A549 (cell line): ENCODE data around the gene COX4I1. TPM values are rescaled to one million over a fixed set of nuclear protein-coding genes. Genes with fewer than 3 reads are reported as not detected.

Experiments used
- ATAC-seq, 2 experiments: fragments of 200-7000 bp in 1 of 2; fragments of >200 bp in 1 of 2; cut with Nextera tagmentation in 1 of 2; cut with Tn5 transposase in 1 of 2; 3 replicates each; pipeline versions ENCODE4 v1.8.0 to v1.9.1; 2018 to 2020; ENCODE audit warnings: mild to moderate bottlenecking in 1 of 2, moderate library complexity in 1 of 2
- CTCF ChIA-PET: fragments of 300-600 bp; sonication (Branson Sonifier 250); formaldehyde crosslinking; extraction: SDS; loops from one replicate; lab custom pipeline; 2021; ENCODE audit warnings: antibody characterized with exemption, inconsistent platforms; lab: Yijun Ruan, JAX
- POLR2A ChIA-PET: fragments of 350-600 bp; formaldehyde crosslinking; extraction: SDS; loops from one replicate; lab custom pipeline; 2021; ENCODE audit warnings: antibody characterized with exemption, inconsistent platforms; lab: Yijun Ruan, JAX
- DNase-seq, 2 experiments: peaks; one replicate each; pipeline versions ENCODE4 v3.0.0 to v3.0.0-alpha.2; 2011 to 2016; ENCODE audit warnings: low read depth in 1 of 2, low spot score in 1 of 2
- FAIRE-seq: peaks from 2 replicates; lab custom pipeline; 2011; peaks lifted over from hg19 to GRCh38; lab: Jason Lieb, UNC
- H3K27ac ChIP-seq, 2 experiments: fragments of >200 bp; sonication (Bioruptor Twin); formaldehyde crosslinking; 3 replicates each; pipeline ENCODE4 v1.5.1; 2016 to 2017
- H3K4me1 ChIP-seq: fragments of >200 bp; sonication (Bioruptor Twin); formaldehyde crosslinking; 3 replicates; pipeline ENCODE4 v1.6.1; 2016
- H3K4me2 ChIP-seq: fragments of >200 bp; sonication (Bioruptor Twin); formaldehyde crosslinking; 3 replicates; pipeline ENCODE4 v1.6.1; 2016
- H3K4me3 ChIP-seq: fragments of >200 bp; sonication (Bioruptor Twin); formaldehyde crosslinking; 3 replicates; pipeline ENCODE4 v1.5.1; 2016
- H3K9me3 ChIP-seq: fragments of >200 bp; sonication (Bioruptor Twin); formaldehyde crosslinking; 3 replicates; pipeline ENCODE4 v1.6.1; 2016
- ATOH8 ChIP-seq: fragments of 250-450 bp; sonication (Bioruptor Pico); IDR thresholded peaks from 2 replicates; pipeline ENCODE4 v1.5.0; 2020; ENCODE audit warnings: low read depth, mild to moderate bottlenecking, moderate library complexity
- BCL3 ChIP-seq: fragments of >200 bp; sonication (Bioruptor Twin); formaldehyde crosslinking; IDR thresholded peaks from 3 replicates; pipeline ENCODE4 v1.6.1; 2016
- CBX2 ChIP-seq: fragments of 200-600 bp; sonication (generic); IDR thresholded peaks from 2 replicates; pipeline ENCODE4 v1.6.1; 2016; ENCODE audit warnings: low read depth, mild to moderate bottlenecking, borderline replicate concordance
- CEBPB ChIP-seq, 2 experiments: fragments of >200 bp in 1 of 2; sonication (Bioruptor Twin) in 1 of 2; formaldehyde crosslinking in 1 of 2; IDR thresholded peaks; 2 replicates each; pipeline ENCODE4 v1.6.1; 2012 to 2016
- E2F6 ChIP-seq: IDR thresholded peaks from 2 replicates; pipeline ENCODE4 v1.6.1; 2012; ENCODE audit warnings: low read depth, borderline replicate concordance
- EHMT2 ChIP-seq: fragments of 200-600 bp; sonication (generic); IDR thresholded peaks from 2 replicates; pipeline ENCODE4 v1.6.1; 2016; ENCODE audit warnings: antibody characterized with exemption, low read depth, mild to moderate bottlenecking, moderate library complexity
- FOSB ChIP-seq: fragments of 250-450 bp; sonication (Bioruptor Pico); IDR thresholded peaks from 2 replicates; pipeline ENCODE4 v1.5.0; 2020; ENCODE audit warnings: mild to moderate bottlenecking, moderate library complexity
- FOXS1 ChIP-seq: fragments of 250-450 bp; sonication (Bioruptor Pico); IDR thresholded peaks from 2 replicates; pipeline ENCODE4 v1.5.0; 2020; ENCODE audit warnings: mild to moderate bottlenecking, moderate library complexity
- HDAC2 ChIP-seq: fragments of 200-600 bp; sonication (generic); IDR thresholded peaks from 2 replicates; pipeline ENCODE4 v1.6.1; 2016
- HES2 ChIP-seq: fragments of >200 bp; sonication (Bioruptor Twin); formaldehyde crosslinking; IDR thresholded peaks from 2 replicates; pipeline ENCODE4 v1.6.1; 2016
- HMGXB4 ChIP-seq: fragments of 250-450 bp; sonication (Bioruptor Pico); IDR thresholded peaks from 2 replicates; pipeline ENCODE4 v1.5.0; 2021; ENCODE audit warnings: mild to moderate bottlenecking, moderate library complexity, borderline replicate concordance
- HOXA7 ChIP-seq: fragments of 250-450 bp; sonication (Bioruptor Pico); IDR thresholded peaks from 2 replicates; pipeline ENCODE4 v1.5.0; 2020; ENCODE audit warnings: mild to moderate bottlenecking, moderate library complexity
- MAFK ChIP-seq: fragments of 450-650 bp; IDR thresholded peaks from 2 replicates; pipeline ENCODE4 v1.6.1; 2014; ENCODE audit not compliant: partially characterized antibody
- MAX ChIP-seq: IDR thresholded peaks from 2 replicates; pipeline ENCODE4 v1.6.1; 2012
- MYC ChIP-seq: IDR thresholded peaks from 2 replicates; pipeline ENCODE4 v1.6.1; 2012; ENCODE audit warnings: mild to moderate bottlenecking, inconsistent platforms, low read length, improper control_type of control experiment, borderline replicate concordance
- NFE2L2 ChIP-seq: fragments of 150-350 bp; conservative IDR thresholded peaks from 2 replicates; pipeline ENCODE4 v1.6.1; 2014; ENCODE audit warnings: low read length
- PBX3 ChIP-seq: IDR thresholded peaks from 2 replicates; pipeline ENCODE4 v1.6.1; 2012
- RAD21 ChIP-seq, 2 experiments: fragments of >200 bp in 1 of 2; sonication (Bioruptor Twin) in 1 of 2; formaldehyde crosslinking in 1 of 2; IDR thresholded peaks in 1 of 2; conservative IDR thresholded peaks in 1 of 2; 2 replicates in 1 of 2; 3 replicates in 1 of 2; pipeline ENCODE4 v1.6.1; 2012 to 2018; ENCODE audit warnings: inconsistent platforms in 1 of 2
- RARB ChIP-seq: fragments of 250-450 bp; sonication (Bioruptor Pico); IDR thresholded peaks from 2 replicates; pipeline ENCODE4 v1.8.0; 2021; ENCODE audit warnings: mild to moderate bottlenecking, moderate library complexity
- RCOR1 ChIP-seq: fragments of 150-350 bp; IDR thresholded peaks from 2 replicates; pipeline ENCODE4 v1.6.1; 2014; ENCODE audit warnings: antibody characterized with exemption, low read length, low read depth
- REST ChIP-seq: fragments of 200-600 bp; sonication (generic); IDR thresholded peaks from 2 replicates; pipeline ENCODE4 v1.6.1; 2016; ENCODE audit warnings: antibody characterized with exemption, mild to moderate bottlenecking, moderate library complexity
- RFX5 ChIP-seq: fragments of 450-650 bp; IDR thresholded peaks from 2 replicates; pipeline ENCODE4 v1.7.1; 2014; ENCODE audit warnings: antibody characterized with exemption, mild to moderate bottlenecking, moderate library complexity
- SMC3 ChIP-seq: fragments of >200 bp; sonication (Bioruptor Twin); formaldehyde crosslinking; IDR thresholded peaks from 3 replicates; pipeline ENCODE4 v1.6.1; 2018; ENCODE audit warnings: inconsistent platforms
- TP53 ChIP-seq: fragments of 250-450 bp; sonication (Bioruptor Pico); IDR thresholded peaks from 2 replicates; pipeline ENCODE4 v1.5.0; 2021; ENCODE audit warnings: mild to moderate bottlenecking, moderate library complexity
- USF2 ChIP-seq: fragments of 450-650 bp; IDR thresholded peaks from 2 replicates; pipeline ENCODE4 v1.6.1; 2014; ENCODE audit warnings: antibody characterized with exemption
- ZC3H11A ChIP-seq: fragments of 450-650 bp; IDR thresholded peaks from 2 replicates; pipeline ENCODE4 v1.6.1; 2014; ENCODE audit warnings: antibody characterized with exemption, mild to moderate bottlenecking
- ZNF302 ChIP-seq: fragments of 250-450 bp; sonication (Bioruptor Pico); IDR thresholded peaks from 2 replicates; pipeline ENCODE4 v1.9.0; 2021; ENCODE audit warnings: inconsistent platforms, mild to moderate bottlenecking, moderate library complexity
- WGBS: methylation state at CpG from one replicate; pipeline ENCODE4 v1.1.6; 2017; ENCODE audit errors: missing lambda C conversion rate; 5-methylcytosine and 5-hydroxymethylcytosine counted together
- polyA minus RNA-seq: library from RNA; depleted of rRNA, polyadenylated mRNA; stranded (reverse); fragments of >200 nt; gene quantifications from 2 replicates; pipeline ENCODE4 v1.2.3, GENCODE V29; 2011; rRNA and poly(A)+ RNA removed
- polyA plus RNA-seq, 4 experiments: library from polyadenylated mRNA; depleted of rRNA in 3 of 4; stranded (reverse); fragments of >200 nt; fragmentation: RNase III in 1 of 4; extraction: RNeasy Plus Mini Kit Qiagen cat#74134 plus additional on column Dnase treatment in 1 of 4; gene quantifications; 2 replicates in 3 of 4; 3 replicates in 1 of 4; pipeline ENCODE4 v1.2.3, GENCODE V29; 2011 to 2017

The COX4I1 gene
- polyA plus RNA-seq (2011; rRNA removed) (854 and 929 TPM in 2 replicates), polyA plus RNA-seq (2017; fragmentation: RNase III; extraction: RNeasy Plus Mini Kit Qiagen cat#74134 plus additional on column Dnase treatment) (767 to 790 TPM (median 783 TPM) in 3 replicates), polyA minus RNA-seq (305 and 406 TPM in 2 replicates)
- polyA plus RNA-seq (2012; cell fraction: cytosol; rRNA removed), result 1,454 and 1,868 TPM in 2 replicates
- polyA plus RNA-seq (2012; cell fraction: nucleus; rRNA removed), result 788 and 816 TPM in 2 replicates

GRCh38 chr16:85799497-85800320 is at the start of gene COX4I1, which contains the start of gene EMC8:
TSS of gene COX4I1 (plus strand) at chr16:85799695. CDS start at chr16:85801206, 1,511 bp downstream.
TSS of gene EMC8 (minus strand) at chr16:85799544. CDS start at chr16:85799295, 249 bp downstream.
- peak within 1 kb of the TSS; percentile 99 for H3K4me2 ChIP-seq
- ChIA-PET POLR2A (no interaction called here), CTCF (interaction anchor here (0.6 to 2.4 kb wide), 2 partner anchors 21 to 1557 kb away, joined by 3 to 16 read pairs; no protein-coding TSS in a partner anchor)
- ATAC-seq (peak; percentile 89 to 93), DNase-seq (peak; percentile 89 to 95), FAIRE-seq (no peak)
- 3% methylated on average over 48 of the region's 87 CpGs for whole genome bisulfite sequencing
- H3K4me3 ChIP-seq, result peak within 1 kb of the TSS; percentile 100
- peak within 1 kb of the TSS; percentile 98 for H3K27ac ChIP-seq
- H3K4me1 ChIP-seq, result peaks cover 19% of the 10 kb centered on the region
- no peaks in the 10 kb centered on the region for H3K9me3 ChIP-seq
- no peak for TF ChIP-seq RFX5
- TF ChIP-seq TP53 (CRISPR knock-in tag), result no peak
- no peak for TF ChIP-seq CBX2
- no peak for TF ChIP-seq FOSB (CRISPR knock-in tag)
- no peak for TF ChIP-seq RCOR1
- no peak for TF ChIP-seq USF2
- no peak for TF ChIP-seq PBX3
- no peak for TF ChIP-seq EHMT2
- TF ChIP-seq BCL3, result peak; percentile 79; the same call in 2 of the 3 replicates
- TF ChIP-seq MAX, result peak; percentile 80
- no peak for TF ChIP-seq ZNF302 (CRISPR knock-in tag)
- no peak for TF ChIP-seq HDAC2
- TF ChIP-seq RAD21 (conservative IDR thresholded peaks at IDR 0.05 in 1 of 2, IDR thresholded peaks at IDR 0.05 in 1 of 2), result no peak
- TF ChIP-seq CEBPB (IDR thresholded peaks at IDR 0.05), result no peak
- 0 out of 2 replicates have a peak, but pooled peaks have one; percentile 22 for TF ChIP-seq E2F6
- no peak for TF ChIP-seq MYC
- no peak for TF ChIP-seq REST
- TF ChIP-seq FOXS1 (CRISPR knock-in tag), result peak; percentile 59; the same call in 1 of the 2 replicates
- TF ChIP-seq ZC3H11A, result no peak
- 0 out of 2 replicates have a peak, but pooled peaks have one; percentile 55 for TF ChIP-seq ATOH8 (CRISPR knock-in tag)
- no peak for TF ChIP-seq NFE2L2
- TF ChIP-seq HMGXB4 (CRISPR knock-in tag), result no peak
- TF ChIP-seq RARB, result no peak
- TF ChIP-seq MAFK, result no peak
- no peak for TF ChIP-seq SMC3
- TF ChIP-seq HOXA7 (CRISPR knock-in tag), result no peak
- TF ChIP-seq HES2, result no peak
